Skeletal muscle tissue (tissue), 4 donors: Measurements from ENCODE around the gene MINAR2. TPM values are rescaled to one million over a fixed set of nuclear protein-coding genes. Genes with fewer than 3 reads are reported as not detected.

Experiments used
- H3K27ac ChIP-seq: one replicate; pipeline ENCODE4 v1.7.0; 2013; ENCODE audit warnings: mild to moderate bottlenecking, low read depth, low read length, inconsistent platforms
- H3K27me3 ChIP-seq, 3 donors: one replicate each; pipeline ENCODE4 v1.7.0; 2013; ENCODE audit warnings: low read length in 3 of 3; ENCODE audit not compliant: control insufficient read depth in 3 of 3, insufficient read depth in 3 of 3
- H3K36me3 ChIP-seq, 3 donors: one replicate each; pipeline ENCODE4 v1.7.0; 2013; ENCODE audit warnings: low read length in 3 of 3; ENCODE audit not compliant: control insufficient read depth in 3 of 3, insufficient read depth in 3 of 3
- H3K4me1 ChIP-seq, 3 donors: one replicate each; pipeline ENCODE4 v1.7.0; 2013; ENCODE audit warnings: low read length in 3 of 3, mild to moderate bottlenecking in 3 of 3; ENCODE audit not compliant: control insufficient read depth in 3 of 3, insufficient read depth in 3 of 3
- H3K4me3 ChIP-seq, 3 donors: one replicate each; pipeline ENCODE4 v1.7.0; 2013; ENCODE audit warnings: low read length in 3 of 3
- H3K9ac ChIP-seq, 3 donors: one replicate each; pipeline ENCODE4 v1.7.0; 2013; ENCODE audit warnings: low read length in 3 of 3, mild to moderate bottlenecking in 3 of 3, moderate library complexity in 2 of 3, low read depth in 1 of 3
- H3K9me3 ChIP-seq, 3 donors: one replicate each; pipeline ENCODE4 v1.7.0; 2013; ENCODE audit warnings: low read length in 3 of 3; ENCODE audit not compliant: control insufficient read depth in 3 of 3
- total RNA-seq: library from RNA; depleted of rRNA; stranded (reverse); fragments of >200 nt; gene quantifications from one replicate; pipeline ENCODE4 v1.2.3, GENCODE V29; 2014
- donor health status: Osteomylitis.

The MINAR2 gene
- total RNA-seq, 1 donor from 2014 or later = not detected

DNA sequence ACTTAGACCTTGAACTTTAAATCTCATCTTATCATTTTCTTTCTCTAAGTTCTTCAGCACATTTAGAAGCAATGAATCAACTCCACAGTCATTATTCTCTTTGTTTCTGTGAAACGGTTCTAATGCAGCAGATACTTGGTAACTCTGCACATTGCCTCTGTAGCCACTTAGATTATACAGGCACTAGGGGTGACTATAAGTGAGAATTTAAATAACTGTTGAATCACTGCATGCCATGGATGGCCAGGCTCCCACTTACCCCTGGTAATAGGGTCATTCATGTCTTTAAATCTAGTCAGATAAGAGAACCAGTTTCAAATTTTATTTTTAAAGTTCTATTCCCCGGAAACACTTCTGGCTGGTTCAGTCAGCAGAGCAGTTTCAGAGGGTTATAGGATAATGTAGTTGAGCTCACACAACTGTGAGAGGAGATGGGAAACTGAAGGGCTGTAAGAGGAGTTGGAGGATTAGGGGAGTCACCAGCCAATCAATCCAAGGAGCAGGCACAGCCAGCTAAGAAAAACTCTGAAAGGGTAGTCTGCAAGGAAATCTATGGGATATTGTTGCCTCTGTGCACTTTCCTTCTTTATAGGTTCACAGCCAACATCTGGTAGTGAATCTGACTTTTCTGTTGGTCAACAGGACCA, 4.2 kb upstream of the MINAR2 start:
- H3K36me3 ChIP-seq = no peaks in the 10 kb centered on the region

DNA sequence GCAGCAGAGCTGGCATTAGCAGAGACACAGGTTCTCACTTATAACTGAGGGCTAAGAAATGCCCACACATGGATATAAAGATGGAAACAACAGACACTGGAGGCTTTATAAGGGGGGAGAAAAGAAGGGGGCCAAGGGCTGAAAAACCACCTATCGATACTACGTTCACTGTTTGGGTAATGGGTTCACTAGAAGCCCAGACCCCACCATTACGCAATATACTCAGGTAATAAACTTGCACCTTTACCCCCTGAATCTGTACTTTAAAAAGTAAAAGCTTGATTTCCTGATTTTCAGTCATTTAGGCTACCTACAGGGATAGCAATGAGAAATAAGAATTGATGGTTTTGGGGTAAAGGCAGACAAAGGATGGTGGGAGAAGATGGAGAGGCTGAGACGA, 1.9 kb upstream of the MINAR2 start:
- Histone ChIP-seq H3K9ac (no peak overlapping the region), H3K36me3 (no peaks in the 10 kb centered on the region), H3K27me3 (no peaks in the 10 kb centered on the region), H3K4me3 (no peak overlapping the region), H3K9me3 (no peaks in the 10 kb centered on the region), H3K4me1 (no peaks in the 10 kb centered on the region), H3K27ac (no peak overlapping the region)

More for the DNA sequence above, 4.2 kb upstream of the MINAR2 start:
- Histone ChIP-seq H3K9me3 (no peaks in the 10 kb centered on the region), H3K9ac (no peak overlapping the region), H3K27me3 (no peaks in the 10 kb centered on the region), H3K27ac (no peak overlapping the region), H3K4me1 (no peaks in the 10 kb centered on the region), H3K4me3 (no peak overlapping the region)

DNA sequence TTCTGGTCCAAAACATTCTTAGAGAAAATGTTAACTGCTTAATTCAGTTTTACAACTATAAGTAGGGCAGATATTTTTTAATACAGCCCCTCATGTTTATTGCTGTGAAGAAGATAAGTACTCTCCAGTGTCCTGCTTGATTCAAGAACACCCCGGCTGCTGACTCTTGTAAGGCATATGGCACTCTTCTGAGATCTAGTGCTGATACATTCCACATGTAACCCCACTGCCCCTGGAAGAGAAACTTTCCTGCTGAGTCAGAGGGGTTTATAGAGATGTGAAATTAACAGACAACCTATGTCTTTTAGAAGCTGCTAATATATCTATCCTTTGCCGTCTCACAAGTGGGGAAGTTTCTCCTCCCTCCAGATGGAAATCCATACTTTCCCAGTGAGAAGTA, 1.0 kb upstream of the MINAR2 start:
- Histone ChIP-seq H3K4me3 (no peak overlapping the region), H3K27ac (no peak overlapping the region), H3K27me3 (no peaks in the 10 kb centered on the region), H3K36me3 (no peaks in the 10 kb centered on the region), H3K9ac (no peak overlapping the region), H3K9me3 (no peaks in the 10 kb centered on the region), H3K4me1 (no peaks in the 10 kb centered on the region)

DNA sequence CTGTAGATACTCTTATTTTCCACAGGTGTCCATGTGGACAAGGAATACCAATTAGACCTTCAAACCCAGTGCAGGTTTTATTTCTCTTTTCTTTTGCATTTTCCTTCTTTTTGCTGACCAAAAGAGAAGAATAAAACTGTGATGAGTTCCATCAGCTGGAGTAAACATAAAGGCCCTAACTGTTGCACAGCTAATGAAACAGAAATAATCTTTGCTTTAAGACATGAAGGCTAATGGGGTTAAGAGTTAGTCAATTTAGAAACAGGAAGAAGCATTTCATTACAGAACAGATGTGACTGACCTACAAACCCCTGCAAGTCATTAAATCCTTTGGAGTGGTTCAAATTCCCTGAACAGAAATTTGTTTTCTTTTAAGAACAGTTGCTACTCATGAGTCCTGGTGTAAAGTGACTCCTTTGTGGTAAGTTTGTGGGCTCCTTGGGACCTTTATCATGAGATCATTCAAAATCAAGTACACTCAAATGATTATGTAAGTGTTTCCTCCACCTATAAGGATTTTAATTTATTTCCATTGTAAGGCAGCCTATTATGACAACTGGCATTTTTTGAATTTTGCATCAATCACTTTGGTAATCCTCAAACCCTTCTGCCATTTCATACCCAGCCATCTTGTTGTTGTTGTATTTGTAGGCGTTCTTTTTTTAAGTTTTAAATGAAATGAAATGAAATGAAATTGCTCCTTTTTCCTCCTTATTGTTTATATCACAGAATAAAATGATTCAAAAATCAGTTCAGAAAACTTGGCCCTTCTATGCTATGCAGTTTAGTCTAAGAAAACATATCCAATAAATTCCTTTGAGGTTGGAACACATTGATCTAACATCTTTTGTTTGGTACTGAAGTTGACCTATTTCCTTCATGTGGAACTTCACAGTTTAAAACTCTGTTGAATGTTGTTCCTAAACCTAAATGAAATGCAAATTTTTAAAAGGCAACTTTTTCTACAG, 1.3 kb downstream of the MINAR2 start:
- no peaks in the 10 kb centered on the region for H3K4me1 ChIP-seq
- H3K27ac ChIP-seq = no peak overlapping the region
- H3K9me3 ChIP-seq = no peaks in the 10 kb centered on the region
- no peaks in the 10 kb centered on the region for H3K27me3 ChIP-seq
- H3K4me3 ChIP-seq = no peak overlapping the region
- no peak overlapping the region for H3K9ac ChIP-seq
- no peaks in the 10 kb centered on the region for H3K36me3 ChIP-seq

DNA sequence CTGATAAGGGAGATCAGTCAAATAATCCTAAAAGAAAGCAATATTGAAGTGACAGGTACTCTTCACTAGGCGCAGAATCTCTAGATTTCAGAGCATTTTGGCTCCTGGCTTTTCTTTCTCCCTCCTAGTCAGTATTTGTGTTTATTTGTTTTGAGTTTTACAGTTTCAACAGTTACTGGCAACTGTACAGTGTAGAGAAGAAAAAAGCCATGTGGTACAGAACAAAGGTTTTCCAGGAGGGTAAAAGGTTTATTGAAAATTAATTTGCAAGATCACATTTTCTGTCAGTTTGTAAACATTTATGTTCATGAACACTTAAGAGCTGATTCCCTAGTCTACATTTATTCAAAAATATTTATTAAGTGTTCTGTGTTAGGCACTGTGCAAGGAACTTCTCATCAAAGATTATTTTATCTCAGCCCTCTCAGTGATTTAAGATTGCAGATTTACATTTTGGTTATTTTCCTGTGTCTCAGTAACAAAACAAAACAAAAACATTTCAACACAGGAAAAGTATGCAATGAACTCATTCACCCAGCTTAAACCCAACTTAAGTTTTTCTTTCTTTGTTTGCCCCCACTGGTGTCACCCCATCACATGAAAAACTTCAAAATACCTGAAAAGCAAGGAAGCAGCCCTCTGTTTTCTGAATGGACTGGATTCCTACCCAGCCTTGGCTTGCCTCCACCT, 12.9 kb downstream of the MINAR2 start:
- H3K27me3 ChIP-seq = no peaks in the 10 kb centered on the region
- no peaks in the 10 kb centered on the region for H3K9me3 ChIP-seq
- no peaks in the 10 kb centered on the region for H3K36me3 ChIP-seq
- no peak overlapping the region for H3K27ac ChIP-seq
- no peak overlapping the region for H3K4me3 ChIP-seq
- H3K4me1 ChIP-seq = no peaks in the 10 kb centered on the region
- H3K9ac ChIP-seq = no peak overlapping the region

DNA sequence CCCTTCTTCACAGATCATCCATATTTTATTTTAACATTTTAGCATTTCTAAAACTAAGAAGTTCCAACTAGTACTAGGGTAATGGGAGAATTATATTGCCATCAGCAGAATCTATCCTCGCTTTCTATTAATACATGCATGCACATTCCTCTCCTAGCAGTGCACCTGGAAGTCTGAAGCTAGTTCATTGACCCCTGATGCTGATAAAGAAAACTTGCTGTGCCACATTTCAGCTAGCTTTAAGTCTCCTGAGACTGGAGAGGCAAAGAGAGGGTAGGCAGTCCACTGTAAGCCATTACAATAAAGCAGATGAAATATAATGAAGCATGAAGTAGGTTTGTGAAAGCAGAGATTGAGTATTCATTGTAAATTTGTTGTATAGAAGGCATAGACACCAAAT, 15.8 kb downstream of the MINAR2 start:
- Histone ChIP-seq H3K4me1 (no peaks in the 10 kb centered on the region), H3K36me3 (no peaks in the 10 kb centered on the region), H3K4me3 (no peak overlapping the region), H3K9ac (no peak overlapping the region), H3K27me3 (no peaks in the 10 kb centered on the region), H3K27ac (no peak overlapping the region), H3K9me3 (no peaks in the 10 kb centered on the region)

DNA sequence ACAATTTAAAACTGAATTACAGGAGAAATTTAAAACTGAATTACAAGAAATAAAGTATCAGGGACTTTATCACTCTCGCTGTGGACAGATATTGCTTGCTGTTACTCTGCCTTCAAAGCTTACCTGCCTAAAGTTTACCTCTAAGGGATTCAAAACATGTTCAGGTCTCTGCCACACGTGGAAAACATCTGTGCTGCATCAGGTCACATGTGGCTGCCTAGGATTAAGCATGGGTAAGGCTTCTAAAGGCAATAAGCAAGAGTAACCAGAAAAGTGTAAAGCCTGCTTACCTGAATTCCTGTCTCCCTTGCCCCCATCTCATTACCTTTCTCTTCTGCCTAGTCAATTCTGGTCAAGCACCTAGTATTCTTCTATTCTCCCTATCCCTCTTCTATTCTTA, 18.9 kb downstream of the MINAR2 start:
- Histone ChIP-seq H3K27ac (no peak overlapping the region), H3K36me3 (no peaks in the 10 kb centered on the region), H3K4me3 (no peak overlapping the region), H3K9me3 (no peaks in the 10 kb centered on the region), H3K9ac (no peak overlapping the region), H3K27me3 (no peaks in the 10 kb centered on the region), H3K4me1 (no peaks in the 10 kb centered on the region)

DNA sequence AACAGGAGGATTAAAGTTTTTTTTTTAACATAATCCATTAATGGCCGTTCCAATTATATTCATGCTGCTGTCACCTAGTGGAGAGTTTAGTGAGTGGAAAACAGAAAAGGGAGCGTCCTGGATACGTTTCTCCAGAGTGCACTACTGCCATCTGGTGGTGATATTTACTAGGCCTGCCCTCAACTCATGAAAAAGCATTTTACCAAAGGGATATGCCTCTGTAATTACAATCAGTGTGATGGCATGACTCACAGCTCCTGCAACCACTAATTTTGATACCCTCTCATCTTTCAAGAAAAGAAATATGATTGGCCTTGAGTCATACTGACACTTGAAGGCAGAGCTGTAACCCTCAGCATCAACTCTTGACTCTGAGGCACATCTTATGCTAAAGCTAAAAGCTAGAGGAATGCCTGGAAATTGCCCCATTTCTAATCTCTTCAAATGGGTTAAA, 20.1 kb downstream of the MINAR2 start:
- H3K27ac ChIP-seq = no peak overlapping the region
- H3K9ac ChIP-seq = no peak overlapping the region
- H3K27me3 ChIP-seq = no peaks in the 10 kb centered on the region
- H3K4me1 ChIP-seq = no peaks in the 10 kb centered on the region
- H3K36me3 ChIP-seq = no peaks in the 10 kb centered on the region
- no peaks in the 10 kb centered on the region for H3K9me3 ChIP-seq
- no peak overlapping the region for H3K4me3 ChIP-seq

DNA sequence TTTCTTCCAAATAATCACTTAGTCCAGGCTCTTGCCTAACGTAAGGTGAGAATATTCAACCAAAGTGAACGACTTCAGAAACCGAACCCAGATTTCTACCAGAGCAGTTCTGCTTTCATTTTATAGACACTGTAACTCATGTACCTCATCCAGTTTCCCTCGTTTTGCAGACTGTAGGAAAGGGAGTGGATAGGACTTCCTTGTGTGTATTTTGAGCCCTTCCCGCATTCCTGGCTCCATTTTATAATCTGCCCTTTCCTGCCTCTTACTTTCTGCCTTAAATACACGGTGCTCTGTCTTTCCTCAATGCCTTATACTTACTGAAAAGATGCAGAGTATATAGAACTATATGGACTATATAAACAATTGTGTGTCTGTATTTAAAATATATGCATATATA, 20.8 kb downstream of the MINAR2 start:
- Histone ChIP-seq H3K9ac (no peak overlapping the region), H3K4me1 (no peaks in the 10 kb centered on the region), H3K27ac (no peak overlapping the region), H3K27me3 (no peaks in the 10 kb centered on the region), H3K36me3 (no peaks in the 10 kb centered on the region), H3K4me3 (no peak overlapping the region), H3K9me3 (no peaks in the 10 kb centered on the region)
